ENCODE data around the gene CCR5AS.

DNA sequence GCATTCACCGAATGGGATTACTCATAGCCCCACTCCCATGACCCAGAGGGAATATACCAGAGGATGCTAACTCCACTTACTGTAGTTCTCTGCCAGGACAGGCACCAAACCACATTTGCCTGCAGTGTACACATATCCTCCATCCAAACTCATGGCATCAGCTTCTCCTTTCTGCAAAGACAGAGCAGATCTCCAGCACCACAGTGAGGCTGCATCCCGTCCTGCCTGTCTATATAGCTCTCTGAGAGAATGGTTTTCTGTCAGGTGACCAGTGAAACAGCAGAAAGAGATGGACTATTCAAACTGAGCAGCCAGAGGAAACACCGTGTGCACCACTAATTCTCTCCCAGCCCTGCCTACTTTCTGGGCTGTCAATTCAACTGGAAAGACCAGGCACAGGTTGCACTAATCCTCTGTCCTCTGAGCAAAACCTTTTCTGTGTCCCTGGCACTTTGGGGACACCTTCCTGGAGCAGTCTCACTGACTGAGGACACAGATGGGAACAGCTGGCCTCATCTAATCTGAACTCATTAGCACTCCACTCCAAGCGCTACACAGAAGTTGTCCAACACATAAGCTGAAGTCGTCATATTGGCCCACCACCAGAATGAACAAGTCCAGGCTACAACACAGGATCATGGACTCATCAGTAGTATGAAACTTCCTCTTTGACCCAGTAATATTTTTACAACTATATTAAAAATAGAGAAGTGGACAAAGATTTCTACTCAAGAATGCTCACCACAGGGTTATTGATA lies 40.5 kb upstream of the CCR5AS start:
- TF ChIP-seq, protein P1, sequence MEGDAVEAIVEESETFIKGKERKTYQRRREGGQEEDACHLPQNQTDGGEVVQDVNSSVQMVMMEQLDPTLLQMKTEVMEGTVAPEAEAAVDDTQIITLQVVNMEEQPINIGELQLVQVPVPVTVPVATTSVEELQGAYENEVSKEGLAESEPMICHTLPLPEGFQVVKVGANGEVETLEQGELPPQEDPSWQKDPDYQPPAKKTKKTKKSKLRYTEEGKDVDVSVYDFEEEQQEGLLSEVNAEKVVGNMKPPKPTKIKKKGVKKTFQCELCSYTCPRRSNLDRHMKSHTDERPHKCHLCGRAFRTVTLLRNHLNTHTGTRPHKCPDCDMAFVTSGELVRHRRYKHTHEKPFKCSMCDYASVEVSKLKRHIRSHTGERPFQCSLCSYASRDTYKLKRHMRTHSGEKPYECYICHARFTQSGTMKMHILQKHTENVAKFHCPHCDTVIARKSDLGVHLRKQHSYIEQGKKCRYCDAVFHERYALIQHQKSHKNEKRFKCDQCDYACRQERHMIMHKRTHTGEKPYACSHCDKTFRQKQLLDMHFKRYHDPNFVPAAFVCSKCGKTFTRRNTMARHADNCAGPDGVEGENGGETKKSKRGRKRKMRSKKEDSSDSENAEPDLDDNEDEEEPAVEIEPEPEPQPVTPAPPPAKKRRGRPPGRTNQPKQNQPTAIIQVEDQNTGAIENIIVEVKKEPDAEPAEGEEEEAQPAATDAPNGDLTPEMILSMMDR (conservative IDR thresholded peaks at IDR 0.05 in 1 of 2, IDR thresholded peaks at IDR 0.05 in 1 of 2; ENCODE audit: low read depth in 1 of 2, low read length in 2 of 2) = no peak
- no peak for TF ChIP-seq EZH2 (IDR thresholded peaks at IDR 0.05; ENCODE audit: low read length, missing control alignments)
